Loucy (cell line): ENCODE measurements around the gene TMCC2.

Experiments used
- H2AFZ ChIP-seq: fragments of 200-600 bp; sonication (generic); 2 replicates; pipeline ENCODE4 v1.6.0; 2016; ENCODE audit warnings: antibody characterized with exemption, mild to moderate bottlenecking, low read length, moderate library complexity
- H3F3A ChIP-seq: fragments of 200-600 bp; 2 replicates; pipeline ENCODE4 v1.6.0; 2016; ENCODE audit warnings: antibody characterized with exemption, low read depth, mild to moderate bottlenecking
- H3K27me3 ChIP-seq: fragments of 200-600 bp; sonication (generic); 2 replicates; pipeline ENCODE4 v1.6.1; 2014; ENCODE audit warnings: low read length, mild to moderate bottlenecking; ENCODE audit not compliant: insufficient read depth, poor library complexity, severe bottlenecking
- H3K36me3 ChIP-seq: fragments of 200-600 bp; sonication (generic); 2 replicates; pipeline ENCODE4 v1.6.1; 2016; ENCODE audit warnings: low read length; ENCODE audit not compliant: insufficient read depth
- H3K4me1 ChIP-seq: fragments of 200-600 bp; sonication (generic); 2 replicates; pipeline ENCODE4 v1.5.1; 2014; ENCODE audit warnings: low read length, mild to moderate bottlenecking; ENCODE audit not compliant: insufficient read depth, poor library complexity, severe bottlenecking
- H3K4me2 ChIP-seq: fragments of 200-600 bp; sonication (generic); 2 replicates; pipeline ENCODE4 v1.6.0; 2014; ENCODE audit warnings: antibody characterized with exemption, low read length, low read depth, mild to moderate bottlenecking; ENCODE audit not compliant: poor library complexity, severe bottlenecking
- H3K4me3 ChIP-seq: fragments of 200-600 bp; sonication (generic); 2 replicates; pipeline ENCODE4 v1.5.1; 2014; ENCODE audit warnings: low read length, mild to moderate bottlenecking, mixed read lengths; ENCODE audit not compliant: poor library complexity, severe bottlenecking
- H3K79me2 ChIP-seq: fragments of 200-600 bp; sonication (generic); 2 replicates; pipeline ENCODE4 v1.6.1; 2014; ENCODE audit warnings: low read length; ENCODE audit not compliant: insufficient read depth
- H3K9ac ChIP-seq: fragments of 200-600 bp; sonication (generic); 2 replicates; pipeline ENCODE4 v1.6.0; 2014; ENCODE audit warnings: mild to moderate bottlenecking, low read depth, low read length, moderate library complexity; ENCODE audit not compliant: poor library complexity, severe bottlenecking
- H3K9me2 ChIP-seq: fragments of 200-600 bp; sonication (generic); replicated peaks from 2 replicates; pipeline ENCODE4 v1.6.1; 2016; ENCODE audit warnings: low read depth, low read length, mixed read lengths
- H3K9me3 ChIP-seq: fragments of 200-600 bp; sonication (generic); 2 replicates; pipeline ENCODE4 v1.6.1; 2014; ENCODE audit warnings: mild to moderate bottlenecking, antibody characterized with exemption, low read length, low read depth; ENCODE audit not compliant: insufficient read depth
- H4K20me1 ChIP-seq: fragments of 200-600 bp; sonication (generic); 2 replicates; pipeline ENCODE4 v1.6.0; 2014; ENCODE audit warnings: antibody characterized with exemption, low read length, mild to moderate bottlenecking; ENCODE audit not compliant: insufficient read depth, poor library complexity, severe bottlenecking
- CTCF ChIP-seq: fragments of 200-600 bp; sonication (generic); conservative IDR thresholded peaks from 2 replicates; pipeline ENCODE4 v1.5.1; 2014; ENCODE audit warnings: mild to moderate bottlenecking, antibody characterized with exemption, low read length
- EZH2phosphoT487 ChIP-seq: fragments of 200-600 bp; IDR thresholded peaks from 2 replicates; pipeline ENCODE4 v1.6.1; 2018; ENCODE audit warnings: antibody characterized with exemption, mild to moderate bottlenecking, moderate library complexity, borderline replicate concordance

The TMCC2 gene

GRCh38 chr1:205250699-205251098, 23.0 kb downstream of the TMCC2 start:
- Histone ChIP-seq H3K9me2 (no peaks in the 10 kb centered on the region), H3K9ac (no peak overlapping the region), H3K4me3 (no peak overlapping the region), H3F3A (no peaks in the 10 kb centered on the region), H4K20me1 (no peaks in the 10 kb centered on the region), H3K27me3 (no peaks in the 10 kb centered on the region), H3K4me2 (no peak overlapping the region), H3K9me3 (no peaks in the 10 kb centered on the region), H3K79me2 (no peaks in the 10 kb centered on the region), H3K4me1 (no peaks in the 10 kb centered on the region), H2AFZ (no peak overlapping the region), H3K36me3 (no peaks in the 10 kb centered on the region)
- TF ChIP-seq CTCF (no peak), EZH2phosphoT487 (no peak)

GRCh38 chr1:205251576-205251975, 23.8 kb downstream of the TMCC2 start:
- no peaks in the 10 kb centered on the region for H3K79me2 ChIP-seq
- no peaks in the 10 kb centered on the region for H3K4me1 ChIP-seq
- no peaks in the 10 kb centered on the region for H3K27me3 ChIP-seq
- no peak overlapping the region for H3K9ac ChIP-seq
- H3K36me3 ChIP-seq = no peaks in the 10 kb centered on the region
- H3K4me2 ChIP-seq = no peak overlapping the region
- H3K9me3 ChIP-seq = no peaks in the 10 kb centered on the region
- H3F3A ChIP-seq = no peaks in the 10 kb centered on the region
- no peaks in the 10 kb centered on the region for H4K20me1 ChIP-seq
- TF ChIP-seq EZH2phosphoT487 (no peak), CTCF (no peak)
- no peak overlapping the region for H2AFZ ChIP-seq
- no peaks in the 10 kb centered on the region for H3K9me2 ChIP-seq
- H3K4me3 ChIP-seq = no peak overlapping the region

- H4K20me1 ChIP-seq = no peaks in the 10 kb centered on the region
- H3K27me3 ChIP-seq = no peaks in the 10 kb centered on the region
- no peaks in the 10 kb centered on the region for H3K9me2 ChIP-seq
- no peak overlapping the region for H3K4me3 ChIP-seq
- H3K79me2 ChIP-seq = no peaks in the 10 kb centered on the region
- H2AFZ ChIP-seq = 0 out of 2 replicates have a peak overlapping the region, but pooled peaks have one; percentile 39
- no peaks in the 10 kb centered on the region for H3K9me3 ChIP-seq
- TF ChIP-seq EZH2phosphoT487 (no peak), CTCF (peak; percentile 96)
- no peaks in the 10 kb centered on the region for H3K36me3 ChIP-seq
- no peaks in the 10 kb centered on the region for H3F3A ChIP-seq
- peaks cover 2% of the 10 kb centered on the region for H3K4me1 ChIP-seq
- H3K9ac ChIP-seq = no peak overlapping the region
- H3K4me2 ChIP-seq = no peak overlapping the region
These were observed 28.4 kb downstream of the TMCC2 start for GRCh38 chr1:205255941-205256780.
